SU-DHL-6 (cell line): Measurements from ENCODE around the gene ITPK1.

Experiments
- H2AFZ ChIP-seq: fragments of 200-600 bp; sonication (generic); 2 replicates; pipeline ENCODE4 v1.6.1; 2014; ENCODE audit warnings: low read depth, mild to moderate bottlenecking, moderate library complexity, mixed read lengths, antibody characterized with exemption, low read length; ENCODE audit not compliant: severe bottlenecking
- H3F3A ChIP-seq: fragments of 200-600 bp; shearing (Covaris generic); 2 replicates; pipeline ENCODE4 v1.6.0; 2016; ENCODE audit warnings: antibody characterized with exemption, mild to moderate bottlenecking; ENCODE audit not compliant: insufficient read depth
- H3K27ac ChIP-seq: fragments of 200-600 bp; sonication (generic); 2 replicates; pipeline ENCODE4 v1.5.1; 2016; ENCODE audit warnings: low read depth, mild to moderate bottlenecking, low read length, moderate library complexity, mixed read lengths
- H3K27me3 ChIP-seq: fragments of 200-600 bp; sonication (generic), shearing (Covaris generic); 2 replicates; pipeline ENCODE4 v1.6.0; 2014; ENCODE audit warnings: mild to moderate bottlenecking, low read length
- H3K36me3 ChIP-seq: fragments of 200-600 bp; sonication (generic); 2 replicates; pipeline ENCODE4 v1.6.1; 2014; ENCODE audit warnings: mild to moderate bottlenecking, low read length, mixed read lengths
- H3K4me2 ChIP-seq: fragments of 300-600, 200-600 bp; shearing (Covaris generic), sonication (generic); 2 replicates; pipeline ENCODE4 v1.6.0; 2014; ENCODE audit warnings: low read length, low read depth, mild to moderate bottlenecking; ENCODE audit not compliant: poor library complexity, severe bottlenecking
- H3K4me3 ChIP-seq: fragments of 200-600 bp; sonication (generic); 2 replicates; pipeline ENCODE4 v1.5.1; 2014; ENCODE audit warnings: antibody characterized with exemption, low read length, mild to moderate bottlenecking, mixed read lengths; ENCODE audit not compliant: insufficient read depth, poor library complexity, severe bottlenecking
- H3K79me2 ChIP-seq: fragments of 200-600 bp; sonication (generic); 2 replicates; pipeline ENCODE4 v1.6.1; 2014; ENCODE audit warnings: mild to moderate bottlenecking, low read length, moderate library complexity; ENCODE audit not compliant: insufficient read depth
- H3K9ac ChIP-seq: fragments of 200-600 bp; sonication (generic); 2 replicates; pipeline ENCODE4 v1.7.0; 2014; ENCODE audit warnings: mild to moderate bottlenecking, low read length
- H3K9me2 ChIP-seq: fragments of 200-600 bp; sonication (generic); replicated peaks from 2 replicates; pipeline ENCODE4 v1.6.1; 2014; ENCODE audit warnings: low read length; ENCODE audit not compliant: insufficient read depth
- H3K9me3 ChIP-seq: fragments of 200-600 bp; sonication (generic); 2 replicates; pipeline ENCODE4 v1.6.1; 2014; ENCODE audit warnings: low read length, mixed read lengths; ENCODE audit not compliant: insufficient read depth
- H4K20me1 ChIP-seq: fragments of 200-600 bp; sonication (generic); 2 replicates; pipeline ENCODE4 v1.6.1; 2014; ENCODE audit warnings: low read depth, mild to moderate bottlenecking, antibody characterized with exemption, low read length, moderate library complexity, mixed read lengths
- CTCF ChIP-seq: fragments of 200-600 bp; sonication (generic); IDR thresholded peaks from one replicate; pipeline ENCODE4 v1.5.1; 2017; ENCODE audit warnings: antibody characterized with exemption, mild to moderate bottlenecking, low read length, moderate library complexity; ENCODE audit not compliant: insufficient read depth, poor library complexity, severe bottlenecking
- EZH2phosphoT487 ChIP-seq: fragments of 200-600 bp; sonication (generic), shearing (Covaris generic); conservative IDR thresholded peaks from 2 replicates; pipeline ENCODE4 v1.6.1; 2018; ENCODE audit warnings: mild to moderate bottlenecking, antibody characterized with exemption, low read length, moderate library complexity, mixed read lengths

Gene ITPK1

GRCh38 chr14:93030761-93031160 is 85.0 kb downstream of the ITPK1 start:
- no peak overlapping the region for H3K9ac ChIP-seq
- H3K79me2 ChIP-seq: no peaks in the 10 kb centered on the region
- no peak overlapping the region for H3K4me2 ChIP-seq
- H3K27ac ChIP-seq: no peak overlapping the region
- H4K20me1 ChIP-seq: no peaks in the 10 kb centered on the region
- H3K9me2 ChIP-seq: no peaks in the 10 kb centered on the region
- no peaks in the 10 kb centered on the region for H3K36me3 ChIP-seq
- TF ChIP-seq EZH2phosphoT487 (no peak), CTCF (no peak)
- H3K9me3 ChIP-seq: no peaks in the 10 kb centered on the region
- H3K27me3 ChIP-seq: no peaks in the 10 kb centered on the region
- no peaks in the 10 kb centered on the region for H3F3A ChIP-seq
- no peak overlapping the region for H2AFZ ChIP-seq
- H3K4me3 ChIP-seq: no peak overlapping the region

DNA sequence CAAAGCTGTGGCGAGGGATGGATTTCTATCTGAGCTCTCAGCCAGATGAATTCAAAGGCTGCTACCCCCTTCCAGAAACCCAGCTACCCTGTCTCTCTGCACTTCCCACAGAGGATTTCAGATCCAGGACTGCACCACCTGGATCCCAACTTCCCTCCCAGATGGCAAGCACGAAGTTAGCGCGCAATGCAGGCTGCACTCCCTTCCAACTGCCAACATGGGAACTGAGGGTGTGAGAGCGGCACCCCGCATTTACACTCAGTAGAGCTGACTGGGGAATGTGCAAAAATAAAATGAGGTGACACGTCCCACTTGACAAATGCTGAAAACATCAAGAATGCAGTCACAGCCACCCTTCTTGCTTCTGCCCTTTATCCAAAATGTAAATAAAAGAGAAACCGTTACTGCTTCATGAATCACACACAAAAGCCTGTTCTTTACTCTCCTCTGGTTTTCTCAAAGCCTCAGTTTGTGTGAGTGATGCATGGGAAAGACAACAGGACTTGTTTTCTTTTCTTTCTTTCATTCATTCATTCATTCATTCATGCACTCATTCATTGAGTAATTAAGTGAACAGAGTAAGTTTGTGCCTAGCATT is 85.7 kb downstream of the ITPK1 start:
- Histone ChIP-seq H3K9ac (no peak overlapping the region), H3K9me2 (no peaks in the 10 kb centered on the region), H3K9me3 (no peaks in the 10 kb centered on the region), H3K27me3 (no peaks in the 10 kb centered on the region), H3K36me3 (no peaks in the 10 kb centered on the region), H2AFZ (no peak overlapping the region), H3F3A (no peaks in the 10 kb centered on the region), H3K79me2 (no peaks in the 10 kb centered on the region), H3K4me3 (no peak overlapping the region), H4K20me1 (no peaks in the 10 kb centered on the region), H3K4me2 (no peak overlapping the region), H3K27ac (no peak overlapping the region)
- TF ChIP-seq CTCF: no peak
- no peak for TF ChIP-seq EZH2phosphoT487

GRCh38 chr14:93029417-93029816 is 86.3 kb downstream of the ITPK1 start:
- no peaks in the 10 kb centered on the region for H4K20me1 ChIP-seq
- H3K27ac ChIP-seq: no peak overlapping the region
- no peaks in the 10 kb centered on the region for H3K79me2 ChIP-seq
- no peak overlapping the region for H3K9ac ChIP-seq
- TF ChIP-seq CTCF: no peak
- no peaks in the 10 kb centered on the region for H3K36me3 ChIP-seq
- no peak overlapping the region for H3K4me2 ChIP-seq
- H3K27me3 ChIP-seq: no peaks in the 10 kb centered on the region
- H3K9me2 ChIP-seq: no peaks in the 10 kb centered on the region
- no peaks in the 10 kb centered on the region for H3F3A ChIP-seq
- no peak overlapping the region for H2AFZ ChIP-seq
- no peaks in the 10 kb centered on the region for H3K9me3 ChIP-seq
- no peak overlapping the region for H3K4me3 ChIP-seq

GRCh38 chr14:93028724-93029076 is 87.0 kb downstream of the ITPK1 start:
- Histone ChIP-seq H3K9me2 (no peaks in the 10 kb centered on the region), H3K9me3 (no peaks in the 10 kb centered on the region), H3K4me3 (no peak overlapping the region), H3K27ac (no peak overlapping the region), H3K79me2 (no peaks in the 10 kb centered on the region), H2AFZ (no peak overlapping the region), H3F3A (no peaks in the 10 kb centered on the region), H3K4me2 (no peak overlapping the region), H4K20me1 (no peaks in the 10 kb centered on the region), H3K36me3 (no peaks in the 10 kb centered on the region), H3K27me3 (no peaks in the 10 kb centered on the region), H3K9ac (no peak overlapping the region)
- TF ChIP-seq CTCF (no peak), EZH2phosphoT487 (no peak)
